ENCODE results near the gene RNF133. TPM values are rescaled to one million over a fixed set of nuclear protein-coding genes. Genes with fewer than 3 reads are reported as not detected.
"Not testable (repeated sequence)": the region's sequence is repeated elsewhere in the genome, so short reads cannot be mapped to it uniquely, and the experiment has no call there.

The RNF133 gene
- total RNA-seq, 1 donor from 2014 or later = not detected

GRCh38 chr7:122709930-122710646 lies 11.2 kb upstream of the RNF133 start:
- H3K36me3 Mint-ChIP-seq (ENCODE audit: low read depth) = no peaks in the 10 kb centered on the region
- no peaks in the 10 kb centered on the region for H3K4me1 Mint-ChIP-seq
- intact Hi-C loops (cut with micrococcal nuclease) = no loop called here
- no peak overlapping the region for H3K27ac Mint-ChIP-seq
- H3K27me3 Mint-ChIP-seq = no peaks in the 10 kb centered on the region
- H3K4me3 Mint-ChIP-seq = no peak overlapping the region
- no peak for DNase-seq
- no peaks in the 10 kb centered on the region for H3K9me3 Mint-ChIP-seq

GRCh38 chr7:122706836-122707235 lies 7.9 kb upstream of the RNF133 start:
- no peak overlapping the region for H3K4me3 Mint-ChIP-seq
- intact Hi-C loops (cut with micrococcal nuclease) = no loop called here
- no peaks in the 10 kb centered on the region for H3K4me1 Mint-ChIP-seq
- H3K9me3 Mint-ChIP-seq = no peaks in the 10 kb centered on the region
- H3K27ac Mint-ChIP-seq = no peak overlapping the region
- no peak for DNase-seq
- H3K36me3 Mint-ChIP-seq (ENCODE audit: low read depth) = no peaks in the 10 kb centered on the region
- no peaks in the 10 kb centered on the region for H3K27me3 Mint-ChIP-seq

DNA sequence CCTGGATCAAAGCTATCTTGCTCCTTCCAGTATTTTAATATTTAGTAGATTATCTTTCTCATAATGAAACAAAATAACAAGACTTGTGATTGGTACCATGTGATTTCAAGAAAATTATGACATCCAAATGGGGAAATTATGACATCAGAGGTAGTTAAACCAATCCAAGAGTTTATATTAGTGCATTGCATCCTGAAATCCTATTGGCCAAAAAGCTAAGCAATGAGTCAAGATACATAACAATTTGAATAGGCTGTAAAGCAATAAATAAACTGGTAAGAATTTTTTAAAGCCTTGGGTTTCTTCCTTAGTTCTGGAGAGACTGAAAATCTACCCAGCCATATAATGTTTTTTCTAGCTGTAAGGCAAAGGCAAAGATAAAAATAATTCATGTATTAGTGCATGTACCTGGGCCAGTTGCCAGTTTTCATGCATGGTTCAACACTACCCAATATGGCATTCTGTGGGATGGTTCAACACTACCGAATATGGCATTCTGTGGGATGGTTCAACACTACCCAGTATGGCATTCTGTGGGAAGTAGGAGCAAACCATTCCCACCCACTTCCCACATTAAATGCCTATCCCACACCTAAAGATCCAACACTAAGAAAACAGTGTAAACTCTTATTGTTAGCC lies 4.1 kb upstream of the RNF133 start, which contains the start of gene RNF148:
RNF148 (minus strand) TSS at position 51 of the 639 bp plus-strand sequence. CDS start 172 bp downstream, outside the sequence.
- no peak within 1 kb of the TSS for H3K4me3 Mint-ChIP-seq
- no peaks in the 10 kb centered on the region for H3K4me1 Mint-ChIP-seq
- no peaks in the 10 kb centered on the region for H3K9me3 Mint-ChIP-seq
- DNase-seq = no peak
- no peak within 1 kb of the TSS for H3K27ac Mint-ChIP-seq
- H3K36me3 Mint-ChIP-seq (ENCODE audit: low read depth) = no peaks in the 10 kb centered on the region
- intact Hi-C loops (cut with micrococcal nuclease) = no loop called here
- no peaks in the 10 kb centered on the region for H3K27me3 Mint-ChIP-seq

- no peaks in the 10 kb centered on the region for H3K27me3 Mint-ChIP-seq
- H3K27ac Mint-ChIP-seq = no peak overlapping the region
- H3K9me3 Mint-ChIP-seq = peaks cover 3% of the 10 kb centered on the region
- intact Hi-C loops (cut with micrococcal nuclease) = no loop called here
- H3K4me3 Mint-ChIP-seq = no peak overlapping the region
- H3K36me3 Mint-ChIP-seq (ENCODE audit: low read depth) = no peaks in the 10 kb centered on the region
- DNase-seq = no peak
- no peaks in the 10 kb centered on the region for H3K4me1 Mint-ChIP-seq
Observed at GRCh38 chr7:122695816-122696215, 3.1 kb downstream of the RNF133 start.

- H3K4me1 Mint-ChIP-seq = no peaks in the 10 kb centered on the region
- no peaks in the 10 kb centered on the region for H3K27me3 Mint-ChIP-seq
- peaks cover 3% of the 10 kb centered on the region for H3K9me3 Mint-ChIP-seq
- H3K4me3 Mint-ChIP-seq = no peak overlapping the region
- intact Hi-C loops (cut with micrococcal nuclease) = no loop called here
- DNase-seq = no peak
- no peaks in the 10 kb centered on the region for H3K36me3 Mint-ChIP-seq (ENCODE audit: low read depth)
- no peak overlapping the region for H3K27ac Mint-ChIP-seq
Observed at GRCh38 chr7:122694697-122695096, 4.2 kb downstream of the RNF133 start.

- Mint-ChIP-seq H3K4me3 (no peak overlapping the region), H3K9me3 (peaks cover 3% of the 10 kb centered on the region), H3K4me1 (no peaks in the 10 kb centered on the region), H3K27me3 (no peaks in the 10 kb centered on the region), H3K27ac (no peak overlapping the region), H3K36me3 (ENCODE audit: low read depth) (no peaks in the 10 kb centered on the region)
- DNase-seq = no peak
- intact Hi-C loops (cut with micrococcal nuclease) = no loop called here
Observed at GRCh38 chr7:122692769-122693309, 6.1 kb downstream of the RNF133 start.

GRCh38 chr7:122691569-122692235 lies 7.2 kb downstream of the RNF133 start:
- peaks cover 3% of the 10 kb centered on the region for H3K9me3 Mint-ChIP-seq
- H3K27me3 Mint-ChIP-seq = no peaks in the 10 kb centered on the region
- intact Hi-C loops (cut with micrococcal nuclease) = no loop called here
- no peaks in the 10 kb centered on the region for H3K4me1 Mint-ChIP-seq
- H3K4me3 Mint-ChIP-seq = no peak overlapping the region
- H3K27ac Mint-ChIP-seq = no peak overlapping the region
- no peak for DNase-seq
- no peaks in the 10 kb centered on the region for H3K36me3 Mint-ChIP-seq (ENCODE audit: low read depth)

- H3K27ac Mint-ChIP-seq = no peak overlapping the region
- H3K27me3 Mint-ChIP-seq = no peaks in the 10 kb centered on the region
- peaks cover 3% of the 10 kb centered on the region for H3K9me3 Mint-ChIP-seq
- no peak for DNase-seq
- H3K36me3 Mint-ChIP-seq (ENCODE audit: low read depth) = no peaks in the 10 kb centered on the region
- H3K4me1 Mint-ChIP-seq = no peaks in the 10 kb centered on the region
- H3K4me3 Mint-ChIP-seq = no peak overlapping the region
- intact Hi-C loops (cut with micrococcal nuclease) = no loop called here
Observed at GRCh38 chr7:122689346-122690109, 9.4 kb downstream of the RNF133 start.

- Mint-ChIP-seq H3K4me3 (no peak overlapping the region), H3K9me3 (peaks cover 3% of the 10 kb centered on the region), H3K36me3 (ENCODE audit: low read depth) (no peaks in the 10 kb centered on the region), H3K27me3 (no peaks in the 10 kb centered on the region), H3K4me1 (no peaks in the 10 kb centered on the region), H3K27ac (no peak overlapping the region)
- intact Hi-C loops (cut with micrococcal nuclease) = no loop called here
- no peak for DNase-seq
Observed at GRCh38 chr7:122688400-122688998, 10.4 kb downstream of the RNF133 start.

GRCh38 chr7:122686360-122686878 lies 12.5 kb downstream of the RNF133 start:
- intact Hi-C loops (cut with micrococcal nuclease) = no loop called here
- no peaks in the 10 kb centered on the region for H3K4me1 Mint-ChIP-seq
- H3K27ac Mint-ChIP-seq = no peak overlapping the region
- H3K36me3 Mint-ChIP-seq (ENCODE audit: low read depth) = no peaks in the 10 kb centered on the region
- H3K9me3 Mint-ChIP-seq = no peaks in the 10 kb centered on the region
- no peak for DNase-seq
- H3K27me3 Mint-ChIP-seq = no peaks in the 10 kb centered on the region
- H3K4me3 Mint-ChIP-seq = no peak overlapping the region

- no peaks in the 10 kb centered on the region for H3K27me3 Mint-ChIP-seq
- DNase-seq = no peak
- no peak overlapping the region for H3K27ac Mint-ChIP-seq
- H3K4me1 Mint-ChIP-seq = no peaks in the 10 kb centered on the region
- H3K9me3 Mint-ChIP-seq = no peaks in the 10 kb centered on the region
- intact Hi-C loops (cut with micrococcal nuclease) = no loop called here
- H3K4me3 Mint-ChIP-seq = no peak overlapping the region
- no peaks in the 10 kb centered on the region for H3K36me3 Mint-ChIP-seq (ENCODE audit: low read depth)
Observed at GRCh38 chr7:122684504-122684903, 14.4 kb downstream of the RNF133 start.

DNA sequence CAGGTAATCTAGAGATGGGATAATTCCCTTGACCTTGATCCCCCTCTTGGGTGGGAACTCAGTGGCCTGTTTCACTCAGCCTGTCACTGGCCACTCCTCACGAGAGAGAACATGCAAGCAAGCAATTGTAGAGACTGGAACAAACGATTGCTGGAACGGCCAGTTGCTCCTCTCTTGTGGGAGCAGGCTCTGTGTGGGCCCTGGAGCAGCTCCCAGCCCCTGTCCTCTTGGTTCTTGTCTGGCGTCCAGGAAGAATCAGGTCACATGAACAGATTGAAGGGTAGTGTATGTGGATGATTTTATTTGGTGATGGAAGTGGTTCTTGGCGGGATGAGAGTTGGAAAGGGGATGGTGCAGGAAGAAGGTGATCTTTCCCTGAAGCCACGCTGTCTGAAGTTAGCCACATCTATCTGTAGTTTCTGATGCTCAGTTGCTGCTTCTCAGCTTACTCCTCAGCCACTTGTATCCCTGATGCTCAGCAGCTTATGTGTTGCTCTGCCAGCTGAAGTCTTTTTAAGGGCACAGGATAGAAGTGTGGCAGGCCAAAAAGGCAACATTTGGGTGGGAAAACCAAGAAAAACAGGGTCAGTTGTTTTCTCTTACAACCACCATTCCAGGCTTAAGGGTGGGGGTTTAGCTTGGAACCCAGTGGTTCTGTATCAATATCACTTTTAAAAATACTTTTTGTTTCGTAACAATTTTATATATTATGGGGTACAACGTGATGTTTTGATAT lies 15.9 kb downstream of the RNF133 start:
- no peak overlapping the region for H3K4me3 Mint-ChIP-seq

GRCh38 chr7:122681186-122681585 lies 17.7 kb downstream of the RNF133 start:
- H3K27ac Mint-ChIP-seq; H3K4me1 Mint-ChIP-seq; DNase-seq; H3K9me3 Mint-ChIP-seq; H3K36me3 Mint-ChIP-seq (ENCODE audit: low read depth); intact Hi-C loops (cut with micrococcal nuclease); H3K27me3 Mint-ChIP-seq; H3K4me3 Mint-ChIP-seq: not testable (repeated sequence)

More for the DNA sequence above, 15.9 kb downstream of the RNF133 start:
- H3K4me1 Mint-ChIP-seq = no peaks in the 10 kb centered on the region
- intact Hi-C loops (cut with micrococcal nuclease) = no loop called here
- no peaks in the 10 kb centered on the region for H3K27me3 Mint-ChIP-seq
- H3K36me3 Mint-ChIP-seq (ENCODE audit: low read depth) = no peaks in the 10 kb centered on the region
- no peaks in the 10 kb centered on the region for H3K9me3 Mint-ChIP-seq
- no peak overlapping the region for H3K27ac Mint-ChIP-seq
- no peak for DNase-seq

Measured in activated CD4-positive, alpha-beta T cell treated with anti-CD3 and anti-CD28 coated beads, Interleukin-2, amount 10 ng/mL, durations not matched to agents 24 days and 14 days (primary cell).